ENCODE results near the gene GAPDHS. TPM values are rescaled to one million over a fixed set of nuclear protein-coding genes. Genes with fewer than 3 reads are reported as not detected.
A peak's percentile ranks its signal among the peaks of the same experiment; 100 is the strongest.

GAPDHS gene
- total RNA-seq, 6 experiments from 2014 or later, result not detected

- no peaks in the 10 kb centered on the region for H3K9me3 Mint-ChIP-seq
- peaks cover 59% of the 10 kb centered on the region for H3K27me3 Mint-ChIP-seq (ENCODE audit: insufficient read depth)
- no peak within 1 kb of the TSS for H3K27ac Mint-ChIP-seq
- no peaks in the 10 kb centered on the region for H3K36me3 Mint-ChIP-seq (ENCODE audit: low read depth)
- TF ChIP-seq, protein P1, sequence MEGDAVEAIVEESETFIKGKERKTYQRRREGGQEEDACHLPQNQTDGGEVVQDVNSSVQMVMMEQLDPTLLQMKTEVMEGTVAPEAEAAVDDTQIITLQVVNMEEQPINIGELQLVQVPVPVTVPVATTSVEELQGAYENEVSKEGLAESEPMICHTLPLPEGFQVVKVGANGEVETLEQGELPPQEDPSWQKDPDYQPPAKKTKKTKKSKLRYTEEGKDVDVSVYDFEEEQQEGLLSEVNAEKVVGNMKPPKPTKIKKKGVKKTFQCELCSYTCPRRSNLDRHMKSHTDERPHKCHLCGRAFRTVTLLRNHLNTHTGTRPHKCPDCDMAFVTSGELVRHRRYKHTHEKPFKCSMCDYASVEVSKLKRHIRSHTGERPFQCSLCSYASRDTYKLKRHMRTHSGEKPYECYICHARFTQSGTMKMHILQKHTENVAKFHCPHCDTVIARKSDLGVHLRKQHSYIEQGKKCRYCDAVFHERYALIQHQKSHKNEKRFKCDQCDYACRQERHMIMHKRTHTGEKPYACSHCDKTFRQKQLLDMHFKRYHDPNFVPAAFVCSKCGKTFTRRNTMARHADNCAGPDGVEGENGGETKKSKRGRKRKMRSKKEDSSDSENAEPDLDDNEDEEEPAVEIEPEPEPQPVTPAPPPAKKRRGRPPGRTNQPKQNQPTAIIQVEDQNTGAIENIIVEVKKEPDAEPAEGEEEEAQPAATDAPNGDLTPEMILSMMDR (IDR thresholded peaks at IDR 0.05), result no peak
- no peak within 1 kb of the TSS for H3K4me3 Mint-ChIP-seq
- H3K4me1 Mint-ChIP-seq (ENCODE audit: low read depth), result no peaks in the 10 kb centered on the region
- DNase-seq, result no peak
Measured at GRCh38 chr19:35490364-35490763, 42.9 kb upstream of the GAPDHS start, which contains the start of gene KRTDAP. Gene KRTDAP (minus strand): TSS chr19:35490464. CDS start chr19:35490442, 22 bp downstream.

GRCh38 chr19:35491836-35492360, 41.4 kb upstream of the GAPDHS start:
- DNase-seq, result no peak
- peaks cover 55% of the 10 kb centered on the region for H3K27me3 Mint-ChIP-seq (ENCODE audit: insufficient read depth)
- H3K4me3 Mint-ChIP-seq, result no peak overlapping the region
- no peak overlapping the region for H3K27ac Mint-ChIP-seq
- H3K36me3 Mint-ChIP-seq (ENCODE audit: low read depth), result no peaks in the 10 kb centered on the region
- TF ChIP-seq, protein P1 (IDR thresholded peaks at IDR 0.05), result no peak
- no peaks in the 10 kb centered on the region for H3K9me3 Mint-ChIP-seq
- H3K4me1 Mint-ChIP-seq (ENCODE audit: low read depth), result no peaks in the 10 kb centered on the region

- DNase-seq, result no peak
- H3K27ac Mint-ChIP-seq, result no peak overlapping the region
- H3K27me3 Mint-ChIP-seq (ENCODE audit: insufficient read depth), result peaks cover 58% of the 10 kb centered on the region
- no peaks in the 10 kb centered on the region for H3K9me3 Mint-ChIP-seq
- TF ChIP-seq, protein P1 (IDR thresholded peaks at IDR 0.05), result no peak
- H3K4me3 Mint-ChIP-seq, result no peak overlapping the region
- H3K36me3 Mint-ChIP-seq (ENCODE audit: low read depth), result no peaks in the 10 kb centered on the region
- no peaks in the 10 kb centered on the region for H3K4me1 Mint-ChIP-seq (ENCODE audit: low read depth)
Measured at GRCh38 chr19:35493971-35494370, 39.3 kb upstream of the GAPDHS start.

GRCh38 chr19:35495107-35496064, 37.9 kb upstream of the GAPDHS start:
- DNase-seq, result peak; percentile 46
- Mint-ChIP-seq H3K4me1 (ENCODE audit: low read depth) (no peaks in the 10 kb centered on the region), H3K9me3 (no peaks in the 10 kb centered on the region), H3K36me3 (ENCODE audit: low read depth) (no peaks in the 10 kb centered on the region), H3K4me3 (no peak overlapping the region), H3K27ac (no peak overlapping the region), H3K27me3 (ENCODE audit: insufficient read depth) (peaks cover 59% of the 10 kb centered on the region)
- TF ChIP-seq, protein P1 (IDR thresholded peaks at IDR 0.05), result peak; percentile 94

- no peak for DNase-seq
- no peaks in the 10 kb centered on the region for H3K9me3 Mint-ChIP-seq
- no peak overlapping the region for H3K27ac Mint-ChIP-seq
- TF ChIP-seq, protein P1 (IDR thresholded peaks at IDR 0.05), result no peak
- no peaks in the 10 kb centered on the region for H3K36me3 Mint-ChIP-seq (ENCODE audit: low read depth)
- H3K4me1 Mint-ChIP-seq (ENCODE audit: low read depth), result no peaks in the 10 kb centered on the region
- H3K27me3 Mint-ChIP-seq (ENCODE audit: insufficient read depth), result peaks cover 53% of the 10 kb centered on the region
- no peak overlapping the region for H3K4me3 Mint-ChIP-seq
Measured at GRCh38 chr19:35497406-35497805, 35.9 kb upstream of the GAPDHS start.

Measured in HFFc6 (cell line).